Measurements from ENCODE around the gene RILPL2.

- TF ChIP-seq ZNF274 (IDR thresholded peaks at IDR 0.05; ENCODE audit: low read depth, low read length) (no peak), SUZ12 (IDR thresholded peaks at IDR 0.05; ENCODE audit: extremely low read depth, insufficient read depth, insufficient read length) (no peak), YY1 (IDR thresholded peaks at IDR 0.05; ENCODE audit: insufficient read depth, insufficient read length) (no peak)
These were observed 44.7 kb downstream of the RILPL2 start for GRCh38 chr12:123391546-123392343.

Data from NT2/D1 (cell line).